ENCODE data around the gene TRAPPC3L.

The TRAPPC3L gene

GRCh38 chr6:116561377-116562018 lies 16.0 kb upstream of the TRAPPC3L start:
- in situ Hi-C loops (cut with MboI; ENCODE audit: low sequenced_read_pairs): loop anchor here (10.0 kb wide), 1 partner anchor 277 kb away; no protein-coding TSS in a partner anchor

- in situ Hi-C loops (cut with MboI; ENCODE audit: low sequenced_read_pairs): loop anchor here (10.0 kb wide), 1 partner anchor 275 kb away; no protein-coding TSS in a partner anchor
These were observed 14.6 kb upstream of the TRAPPC3L start for GRCh38 chr6:116560130-116560529.

GRCh38 chr6:116557893-116558292 lies 12.4 kb upstream of the TRAPPC3L start:
- in situ Hi-C loops (cut with MboI; ENCODE audit: low sequenced_read_pairs): no loop called here

- in situ Hi-C loops (cut with MboI; ENCODE audit: low sequenced_read_pairs): no loop called here
These were observed 11.4 kb upstream of the TRAPPC3L start for GRCh38 chr6:116556814-116557415.

GRCh38 chr6:116556065-116556464 lies 10.6 kb upstream of the TRAPPC3L start:
- in situ Hi-C loops (cut with MboI; ENCODE audit: low sequenced_read_pairs): no loop called here

- in situ Hi-C loops (cut with MboI; ENCODE audit: low sequenced_read_pairs): no loop called here
These were observed 8.0 kb upstream of the TRAPPC3L start, which contains the start of gene CALHM4 for GRCh38 chr6:116553451-116553850. Gene CALHM4 (plus strand): TSS chr6:116553751. CDS start chr6:116553794, 43 bp downstream.

GRCh38 chr6:116550796-116551195 lies 5.3 kb upstream of the TRAPPC3L start:
- in situ Hi-C loops (cut with MboI; ENCODE audit: low sequenced_read_pairs): no loop called here

GRCh38 chr6:116547358-116547757 lies 1.9 kb upstream of the TRAPPC3L start:
- in situ Hi-C loops (cut with MboI; ENCODE audit: low sequenced_read_pairs): no loop called here

- in situ Hi-C loops (cut with MboI; ENCODE audit: low sequenced_read_pairs): no loop called here
These were observed 2.3 kb downstream of the TRAPPC3L start for GRCh38 chr6:116543149-116543548.

- in situ Hi-C loops (cut with MboI; ENCODE audit: low sequenced_read_pairs): no loop called here
These were observed 3.1 kb downstream of the TRAPPC3L start for GRCh38 chr6:116542426-116542825.

GRCh38 chr6:116536216-116536621 lies 9.3 kb downstream of the TRAPPC3L start:
- in situ Hi-C loops (cut with MboI; ENCODE audit: low sequenced_read_pairs): no loop called here

GRCh38 chr6:116535109-116535508 lies 10.4 kb downstream of the TRAPPC3L start:
- in situ Hi-C loops (cut with MboI; ENCODE audit: low sequenced_read_pairs): no loop called here

GRCh38 chr6:116533233-116533957 lies 12.1 kb downstream of the TRAPPC3L start:
- in situ Hi-C loops (cut with MboI; ENCODE audit: low sequenced_read_pairs): no loop called here

- in situ Hi-C loops (cut with MboI; ENCODE audit: low sequenced_read_pairs): no loop called here
These were observed 13.6 kb downstream of the TRAPPC3L start for GRCh38 chr6:116531675-116532570.

- in situ Hi-C loops (cut with MboI; ENCODE audit: low sequenced_read_pairs): no loop called here
These were observed 15.0 kb downstream of the TRAPPC3L start for GRCh38 chr6:116530436-116530835.

- in situ Hi-C loops (cut with MboI; ENCODE audit: low sequenced_read_pairs): no loop called here
These were observed 15.8 kb downstream of the TRAPPC3L start for GRCh38 chr6:116529466-116530290.

- in situ Hi-C loops (cut with MboI; ENCODE audit: low sequenced_read_pairs): no loop called here
These were observed 16.7 kb downstream of the TRAPPC3L start for GRCh38 chr6:116528780-116529179.

- in situ Hi-C loops (cut with MboI; ENCODE audit: low sequenced_read_pairs): no loop called here
These were observed 17.4 kb downstream of the TRAPPC3L start for GRCh38 chr6:116528133-116528532.

GRCh38 chr6:116524236-116524635 lies 21.2 kb downstream of the TRAPPC3L start:
- in situ Hi-C loops (cut with MboI; ENCODE audit: low sequenced_read_pairs): no loop called here

GRCh38 chr6:116522896-116523295 lies 22.6 kb downstream of the TRAPPC3L start:
- in situ Hi-C loops (cut with MboI; ENCODE audit: low sequenced_read_pairs): no loop called here
